SK-N-SH (cell line): ENCODE data around the gene TUBA8. TPM values are rescaled to one million over a fixed set of nuclear protein-coding genes. Genes with fewer than 3 reads are reported as not detected.

Experiments used
- CTCF ChIA-PET: fragments of 300-600, 350-600 bp; formaldehyde crosslinking; extraction: SDS; loops from one replicate; lab custom pipeline; 2021; lab: Yijun Ruan, JAX
- POLR2A ChIA-PET: fragments of 350-600 bp; sonication (Branson Sonifier 250); formaldehyde crosslinking; extraction: SDS; loops from one replicate; lab custom pipeline; 2020; ENCODE audit warnings: antibody characterized with exemption, inconsistent platforms; lab: Yijun Ruan, JAX
- DNase-seq: peaks from one replicate; pipeline ENCODE4 v3.0.0; 2012
- H2AFZ ChIP-seq: fragments of 200-600 bp; sonication (generic); 2 replicates; pipeline ENCODE4 v1.8.1; 2016; ENCODE audit warnings: antibody characterized with exemption, mild to moderate bottlenecking, low read depth
- H3F3A ChIP-seq: fragments of 200-600 bp; sonication (generic); replicated peaks from 2 replicates; pipeline ENCODE3; 2016; ENCODE audit warnings: antibody characterized with exemption, mild to moderate bottlenecking; ENCODE audit not compliant: insufficient read depth
- H3K27ac ChIP-seq, 2 experiments: fragments of 200-500 bp in 1 of 2; fragments of 200-600 bp in 1 of 2; sonication (Bioruptor generic) in 1 of 2; sonication (generic), shearing (Covaris generic) in 1 of 2; 2 replicates each; pipeline versions ENCODE4 v1.5.1 to v1.6.1; 2014 to 2016; ENCODE audit warnings: low read depth in 2 of 2, inconsistent platforms in 1 of 2, low read length in 1 of 2, mild to moderate bottlenecking in 1 of 2, mixed read lengths in 1 of 2
- H3K27me3 ChIP-seq: fragments of 200-600 bp; sonication (generic), shearing (Covaris generic); 2 replicates; pipeline ENCODE4 v1.6.1; 2016; ENCODE audit warnings: mixed run types; ENCODE audit not compliant: insufficient read depth
- H3K36me3 ChIP-seq, 2 experiments: fragments of 200-500 bp in 1 of 2; fragments of 200-600 bp in 1 of 2; sonication (Bioruptor generic) in 1 of 2; sonication (generic) in 1 of 2; replicated peaks in 1 of 2; 2 replicates each; pipeline versions ENCODE3 to v1.5.1; 2014 to 2016; ENCODE audit warnings: low read length in 1 of 2, mild to moderate bottlenecking in 1 of 2; ENCODE audit not compliant: insufficient read depth in 2 of 2, control insufficient read depth in 1 of 2
- H3K4me1 ChIP-seq, 2 experiments: fragments of 200-500 bp in 1 of 2; fragments of 200-600 bp in 1 of 2; sonication (Bioruptor generic) in 1 of 2; sonication (generic), shearing (Covaris generic) in 1 of 2; 2 replicates each; pipeline versions ENCODE4 v1.5.1 to v1.6.1; 2014 to 2016; ENCODE audit warnings: low read depth in 1 of 2, low read length in 1 of 2, mixed run types in 1 of 2; ENCODE audit not compliant: insufficient read depth in 2 of 2, control insufficient read depth in 1 of 2
- H3K4me2 ChIP-seq: fragments of 200-600 bp; sonication (generic), shearing (Covaris generic); 2 replicates; pipeline ENCODE4 v1.6.1; 2017; ENCODE audit warnings: mixed run types
- H3K4me3 ChIP-seq, 2 experiments: fragments of 200-500 bp in 1 of 2; fragments of 200-600 bp in 1 of 2; sonication (Bioruptor generic) in 1 of 2; sonication (generic), shearing (Covaris generic) in 1 of 2; 2 replicates each; pipeline versions ENCODE4 v1.5.1 to v1.8.1; 2014 to 2016; ENCODE audit warnings: low read depth in 2 of 2, inconsistent platforms in 1 of 2, low read length in 1 of 2, mild to moderate bottlenecking in 1 of 2, mixed read lengths in 1 of 2, moderate library complexity in 1 of 2
- H3K79me2 ChIP-seq: fragments of 200-600 bp; sonication (generic); 2 replicates; pipeline ENCODE4 v1.8.1; 2017; ENCODE audit warnings: mild to moderate bottlenecking; ENCODE audit not compliant: insufficient read depth
- H3K9ac ChIP-seq: fragments of 200-600 bp; sonication (generic); 2 replicates; pipeline ENCODE4 v1.6.1; 2017; ENCODE audit warnings: mixed run types
- H3K9me2 ChIP-seq: fragments of 200-600 bp; sonication (generic); 2 replicates; pipeline ENCODE4 v1.6.1; 2017; ENCODE audit warnings: mixed run types
- H3K9me3 ChIP-seq: fragments of 200-600 bp; sonication (generic); 2 replicates; pipeline ENCODE4 v1.6.1; 2017; ENCODE audit warnings: mixed run types, mild to moderate bottlenecking, moderate library complexity
- H4K20me1 ChIP-seq: fragments of 200-600 bp; sonication (generic); 2 replicates; pipeline ENCODE4 v1.6.1; 2017; ENCODE audit warnings: mild to moderate bottlenecking, mixed run types; ENCODE audit not compliant: insufficient read depth
- CHD2 ChIP-seq: fragments of 150-350 bp; IDR thresholded peaks from 2 replicates; pipeline ENCODE4 v1.6.1; 2018; ENCODE audit warnings: low read length; ENCODE audit not compliant: partially characterized antibody
- ELF1 ChIP-seq: IDR thresholded peaks from 2 replicates; pipeline ENCODE4 v1.4.0; 2012
- FOXJ3 ChIP-seq: sonication (generic); formaldehyde crosslinking; IDR thresholded peaks from 2 replicates; pipeline ENCODE4 v1.5.1; 2020; ENCODE audit warnings: mild to moderate bottlenecking, missing genetic modification reagents
- GABPA ChIP-seq: IDR thresholded peaks from 2 replicates; pipeline ENCODE4 v1.4.0; 2012; ENCODE audit warnings: low read depth, mild to moderate bottlenecking
- GATA2 ChIP-seq: sonication (generic); formaldehyde crosslinking; IDR thresholded peaks from 2 replicates; pipeline ENCODE4 v1.5.0; 2020; ENCODE audit warnings: mild to moderate bottlenecking, missing genetic modification reagents
- JUND ChIP-seq: IDR thresholded peaks from 2 replicates; pipeline ENCODE4 v1.4.0; 2012
- MXI1 ChIP-seq: IDR thresholded peaks from 2 replicates; pipeline ENCODE4 v1.6.1; 2012; ENCODE audit warnings: mild to moderate bottlenecking, low read depth, low read length, improper control_type of control experiment
- NRF1 ChIP-seq: IDR thresholded peaks from 2 replicates; pipeline ENCODE4 v1.6.1; 2012; ENCODE audit warnings: low read depth, mild to moderate bottlenecking, low read length
- POLR2AphosphoS5 ChIP-seq: IDR thresholded peaks from 2 replicates; pipeline ENCODE4 v1.6.1; 2012; ENCODE audit warnings: low read depth, low read length
- TAF1 ChIP-seq: IDR thresholded peaks from 2 replicates; pipeline ENCODE4 v1.6.1; 2012; ENCODE audit warnings: low read depth, mild to moderate bottlenecking, low read length, moderate library complexity, borderline replicate concordance
- YY1 ChIP-seq: IDR thresholded peaks from 2 replicates; pipeline ENCODE4 v1.4.0; 2012; ENCODE audit warnings: low read depth, mild to moderate bottlenecking
- WGBS: methylation state at CpG from one replicate; pipeline ENCODE4 v1.1.6; 2017; ENCODE audit warnings: low lambda C conversion rate; 5-methylcytosine and 5-hydroxymethylcytosine counted together
- polyA plus RNA-seq, 3 experiments: library from polyadenylated mRNA; depleted of rRNA; stranded (reverse); fragments of >200 nt; gene quantifications; 2 replicates each; pipeline ENCODE4 v1.2.3, GENCODE V29; 2012
- TF ChIP-seq, protein P1 (sequence below): IDR thresholded peaks from 2 replicates; pipeline ENCODE4 v1.4.0; 2012; ENCODE audit warnings: low read depth
- TF ChIP-seq, protein P2 (sequence below): IDR thresholded peaks from 2 replicates; pipeline ENCODE4; 2012
- TF ChIP-seq, protein P3 (sequence below): IDR thresholded peaks from 2 replicates; pipeline ENCODE4 v1.4.0; 2012; ENCODE audit warnings: low read depth, borderline replicate concordance
- TF ChIP-seq, protein P4 (sequence below): IDR thresholded peaks from 2 replicates; pipeline ENCODE4 v1.4.0; 2012; ENCODE audit warnings: low read depth, borderline replicate concordance

Gene TUBA8
- polyA plus RNA-seq, 1 of the 3 experiments (the other 2 are of a cell fraction) = 1.7 TPM

DNA sequence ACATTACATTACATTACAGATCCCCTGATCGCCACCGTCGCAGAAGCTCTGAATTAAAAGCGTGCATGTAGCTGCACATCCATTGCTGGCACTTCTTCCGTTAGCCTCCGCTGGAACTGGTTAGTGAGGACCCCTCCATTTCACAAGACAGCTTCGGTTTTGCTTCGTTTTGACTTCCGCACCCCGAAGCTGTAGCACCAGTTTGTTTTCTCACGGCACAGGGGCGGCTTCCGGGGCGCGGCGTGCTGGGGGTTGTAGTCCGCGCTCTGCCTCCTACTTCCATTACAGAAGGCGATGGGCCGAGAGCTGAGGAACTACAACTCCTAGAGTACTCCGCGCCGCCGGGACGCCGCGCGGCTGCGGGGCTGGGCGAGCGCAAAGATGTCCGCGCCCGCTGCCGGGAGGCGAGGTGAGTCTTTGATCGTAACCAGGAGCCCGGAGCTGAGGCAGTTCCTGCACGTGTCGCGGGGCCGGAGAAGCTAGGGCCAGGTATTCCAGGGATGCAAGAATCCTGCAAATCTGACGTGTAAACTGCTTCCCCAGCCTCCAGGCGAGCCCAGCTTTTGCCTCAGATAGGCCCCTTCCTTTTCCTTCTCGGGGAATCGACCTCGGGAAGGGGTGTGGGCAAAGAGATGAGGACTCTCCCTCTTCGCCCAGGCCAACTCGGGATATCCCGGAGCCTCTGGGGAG lies 32.8 kb upstream of the TUBA8 start, which contains the start of gene PEX26:
Gene PEX26 (plus strand): TSS at position 352 of the 690 bp plus-strand sequence. CDS start 387 bp downstream, outside the sequence.
- Histone ChIP-seq H3K27ac (peak within 1 kb of the TSS; percentile 58 to 80), H3F3A (peaks cover 7% of the 10 kb centered on the region), H3K27me3 (no peaks in the 10 kb centered on the region), H3K9me3 (no peaks in the 10 kb centered on the region), H3K4me2 (peak within 1 kb of the TSS; percentile 99), H3K79me2 (peaks cover 56% of the 10 kb centered on the region), H3K4me1 (peaks cover 14 to 23% of the 10 kb centered on the region in 2 experiments)
- ChIA-PET CTCF (interaction anchor here (0.8 to 9.7 kb wide), 10 partner anchors 12 to 519 kb away, joined by 3 to 186 read pairs (median 30); no protein-coding TSS in a partner anchor), POLR2A (interaction anchor here (0.6 to 1.3 kb wide), 4 partner anchors 15 to 305 kb away, joined by 3 to 5 read pairs (median 5); no protein-coding TSS in a partner anchor)
- DNase-seq = peak; percentile 95
- TF ChIP-seq CHD2 = peak; percentile 88
- TF ChIP-seq NRF1 = peak; percentile 33; the same call in 1 of the 2 replicates
- TF ChIP-seq ELF1 = peak; percentile 96
- peak; percentile 71 for TF ChIP-seq POLR2AphosphoS5
- peak; percentile 94 for TF ChIP-seq MXI1
- TF ChIP-seq YY1 = peak; percentile 95
- TF ChIP-seq GABPA = peak; percentile 88
- TF ChIP-seq, protein P1, sequence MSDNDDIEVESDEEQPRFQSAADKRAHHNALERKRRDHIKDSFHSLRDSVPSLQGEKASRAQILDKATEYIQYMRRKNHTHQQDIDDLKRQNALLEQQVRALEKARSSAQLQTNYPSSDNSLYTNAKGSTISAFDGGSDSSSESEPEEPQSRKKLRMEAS = peak; percentile 87
- peak; percentile 68 for TF ChIP-seq FOXJ3 (CRISPR knock-in tag)
- no peak for TF ChIP-seq GATA2 (CRISPR knock-in tag)
- TF ChIP-seq TAF1 = peak; percentile 64; the same call in 1 of the 2 replicates
- no peak for TF ChIP-seq JUND
- TF ChIP-seq, protein P2, sequence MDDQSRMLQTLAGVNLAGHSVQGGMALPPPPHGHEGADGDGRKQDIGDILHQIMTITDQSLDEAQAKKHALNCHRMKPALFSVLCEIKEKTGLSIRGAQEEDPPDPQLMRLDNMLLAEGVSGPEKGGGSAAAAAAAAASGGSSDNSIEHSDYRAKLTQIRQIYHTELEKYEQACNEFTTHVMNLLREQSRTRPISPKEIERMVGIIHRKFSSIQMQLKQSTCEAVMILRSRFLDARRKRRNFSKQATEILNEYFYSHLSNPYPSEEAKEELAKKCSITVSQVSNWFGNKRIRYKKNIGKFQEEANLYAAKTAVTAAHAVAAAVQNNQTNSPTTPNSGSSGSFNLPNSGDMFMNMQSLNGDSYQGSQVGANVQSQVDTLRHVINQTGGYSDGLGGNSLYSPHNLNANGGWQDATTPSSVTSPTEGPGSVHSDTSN = no peak
- TF ChIP-seq, protein P3, sequence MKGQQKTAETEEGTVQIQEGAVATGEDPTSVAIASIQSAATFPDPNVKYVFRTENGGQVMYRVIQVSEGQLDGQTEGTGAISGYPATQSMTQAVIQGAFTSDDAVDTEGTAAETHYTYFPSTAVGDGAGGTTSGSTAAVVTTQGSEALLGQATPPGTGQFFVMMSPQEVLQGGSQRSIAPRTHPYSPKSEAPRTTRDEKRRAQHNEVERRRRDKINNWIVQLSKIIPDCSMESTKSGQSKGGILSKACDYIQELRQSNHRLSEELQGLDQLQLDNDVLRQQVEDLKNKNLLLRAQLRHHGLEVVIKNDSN = no peak
- TF ChIP-seq, protein P4, sequence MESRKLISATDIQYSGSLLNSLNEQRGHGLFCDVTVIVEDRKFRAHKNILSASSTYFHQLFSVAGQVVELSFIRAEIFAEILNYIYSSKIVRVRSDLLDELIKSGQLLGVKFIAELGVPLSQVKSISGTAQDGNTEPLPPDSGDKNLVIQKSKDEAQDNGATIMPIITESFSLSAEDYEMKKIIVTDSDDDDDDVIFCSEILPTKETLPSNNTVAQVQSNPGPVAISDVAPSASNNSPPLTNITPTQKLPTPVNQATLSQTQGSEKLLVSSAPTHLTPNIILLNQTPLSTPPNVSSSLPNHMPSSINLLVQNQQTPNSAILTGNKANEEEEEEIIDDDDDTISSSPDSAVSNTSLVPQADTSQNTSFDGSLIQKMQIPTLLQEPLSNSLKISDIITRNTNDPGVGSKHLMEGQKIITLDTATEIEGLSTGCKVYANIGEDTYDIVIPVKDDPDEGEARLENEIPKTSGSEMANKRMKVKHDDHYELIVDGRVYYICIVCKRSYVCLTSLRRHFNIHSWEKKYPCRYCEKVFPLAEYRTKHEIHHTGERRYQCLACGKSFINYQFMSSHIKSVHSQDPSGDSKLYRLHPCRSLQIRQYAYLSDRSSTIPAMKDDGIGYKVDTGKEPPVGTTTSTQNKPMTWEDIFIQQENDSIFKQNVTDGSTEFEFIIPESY = peak; percentile 90
- TF ChIP-seq, all 33 proteins: peak for 11
- Histone ChIP-seq H3K4me3 (peak within 1 kb of the TSS; percentile 90 to 96), H4K20me1 (no peaks in the 10 kb centered on the region), H3K9ac (peak within 1 kb of the TSS; percentile 88), H3K36me3 (peaks cover 22 to 23% of the 10 kb centered on the region in 2 experiments), H2AFZ (peak within 1 kb of the TSS; percentile 86), H3K9me2 (no peaks in the 10 kb centered on the region)
- under 1% methylated on average over 21 of the region's 50 CpGs for WGBS
